Endothelial cell of umbilical vein (primary cell): Measurements from ENCODE around the gene GNAT1.

Source experiments
- EZH2 ChIP-seq: IDR thresholded peaks from 2 replicates; pipeline ENCODE4 v1.6.1; 2012; ENCODE audit warnings: borderline replicate concordance, low read depth, mild to moderate bottlenecking, moderate library complexity, low read length, inconsistent platforms; ENCODE audit not compliant: severe bottlenecking
- TF ChIP-seq, protein P1 (sequence below), 2 donors: IDR thresholded peaks; 1 replicate in 1 of 2; 2 replicates in 1 of 2; pipeline ENCODE4 v1.5.1; 2011; ENCODE audit warnings: low read length in 2 of 2, mild to moderate bottlenecking in 2 of 2, moderate library complexity in 2 of 2, control low read depth in 1 of 2, inconsistent platforms in 1 of 2, low read depth in 1 of 2; ENCODE audit not compliant: insufficient read depth in 1 of 2; ENCODE audit errors: extremely low read depth in 1 of 2

GRCh38 chr3:50232303-50232702 lies 40.9 kb downstream of the GNAT1 start:
- TF ChIP-seq, protein P1, sequence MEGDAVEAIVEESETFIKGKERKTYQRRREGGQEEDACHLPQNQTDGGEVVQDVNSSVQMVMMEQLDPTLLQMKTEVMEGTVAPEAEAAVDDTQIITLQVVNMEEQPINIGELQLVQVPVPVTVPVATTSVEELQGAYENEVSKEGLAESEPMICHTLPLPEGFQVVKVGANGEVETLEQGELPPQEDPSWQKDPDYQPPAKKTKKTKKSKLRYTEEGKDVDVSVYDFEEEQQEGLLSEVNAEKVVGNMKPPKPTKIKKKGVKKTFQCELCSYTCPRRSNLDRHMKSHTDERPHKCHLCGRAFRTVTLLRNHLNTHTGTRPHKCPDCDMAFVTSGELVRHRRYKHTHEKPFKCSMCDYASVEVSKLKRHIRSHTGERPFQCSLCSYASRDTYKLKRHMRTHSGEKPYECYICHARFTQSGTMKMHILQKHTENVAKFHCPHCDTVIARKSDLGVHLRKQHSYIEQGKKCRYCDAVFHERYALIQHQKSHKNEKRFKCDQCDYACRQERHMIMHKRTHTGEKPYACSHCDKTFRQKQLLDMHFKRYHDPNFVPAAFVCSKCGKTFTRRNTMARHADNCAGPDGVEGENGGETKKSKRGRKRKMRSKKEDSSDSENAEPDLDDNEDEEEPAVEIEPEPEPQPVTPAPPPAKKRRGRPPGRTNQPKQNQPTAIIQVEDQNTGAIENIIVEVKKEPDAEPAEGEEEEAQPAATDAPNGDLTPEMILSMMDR (IDR thresholded peaks at IDR 0.05; ENCODE audit: extremely low read depth in 1 of 2, insufficient read depth in 1 of 2, low read depth in 1 of 2, low read length in 2 of 2) = no peak
- TF ChIP-seq EZH2 = no peak
